Measurements from ENCODE around the gene RNF151. TPM values are rescaled to one million over a fixed set of nuclear protein-coding genes. Genes with fewer than 3 reads are reported as not detected.

The RNF151 gene
- under 1 TPM in 1 of 2 donors, not detected in 1; 0.44 TPM for total RNA-seq
- not detected for polyA plus RNA-seq (2013, experiment 1 of 2)
- polyA plus RNA-seq (2013, experiment 2 of 2), result not detected
- long read RNA-seq, experiment 1, result 0 reads
- long read RNA-seq, experiment 2, result 0 reads
- long read RNA-seq, experiment 3, result 0 reads
- long read RNA-seq, experiment 4, result 0 reads

DNA sequence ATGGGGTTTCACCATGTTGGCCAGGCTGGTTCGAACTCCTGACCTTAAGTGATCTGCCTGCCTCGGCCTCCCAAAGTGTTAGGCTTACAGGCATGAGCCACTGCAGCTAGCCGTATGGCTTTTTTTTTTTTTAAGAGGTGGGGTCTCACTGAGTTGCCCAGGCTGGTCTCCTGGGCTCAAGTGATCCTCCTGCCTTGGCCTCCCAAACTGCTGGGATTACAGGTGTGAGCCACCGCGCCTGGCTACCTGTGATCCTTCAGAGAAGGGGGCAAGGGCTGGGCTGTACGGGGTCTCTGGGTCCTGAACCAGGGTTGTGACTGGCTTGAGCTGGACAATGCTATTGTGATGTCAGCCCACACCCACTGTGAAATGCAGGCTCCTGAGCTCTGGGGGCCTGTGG lies at the start of gene RNF151:
Gene RNF151 (plus strand): TSS at position 397 of the 400 bp plus-strand sequence. CDS start 26 bp downstream, outside the sequence.
- Mint-ChIP-seq H3K36me3 (ENCODE audit: low read depth) (peaks cover 27% of the 10 kb centered on the region), H3K4me1 (peaks cover 22% of the 10 kb centered on the region), H3K9me3 (no peaks in the 10 kb centered on the region), H3K27ac (peak within 1 kb of the TSS; percentile 93), H3K27me3 (ENCODE audit: insufficient read depth) (no peaks in the 10 kb centered on the region), H3K4me3 (peak within 1 kb of the TSS; percentile 93)
- TF ChIP-seq, protein P1, sequence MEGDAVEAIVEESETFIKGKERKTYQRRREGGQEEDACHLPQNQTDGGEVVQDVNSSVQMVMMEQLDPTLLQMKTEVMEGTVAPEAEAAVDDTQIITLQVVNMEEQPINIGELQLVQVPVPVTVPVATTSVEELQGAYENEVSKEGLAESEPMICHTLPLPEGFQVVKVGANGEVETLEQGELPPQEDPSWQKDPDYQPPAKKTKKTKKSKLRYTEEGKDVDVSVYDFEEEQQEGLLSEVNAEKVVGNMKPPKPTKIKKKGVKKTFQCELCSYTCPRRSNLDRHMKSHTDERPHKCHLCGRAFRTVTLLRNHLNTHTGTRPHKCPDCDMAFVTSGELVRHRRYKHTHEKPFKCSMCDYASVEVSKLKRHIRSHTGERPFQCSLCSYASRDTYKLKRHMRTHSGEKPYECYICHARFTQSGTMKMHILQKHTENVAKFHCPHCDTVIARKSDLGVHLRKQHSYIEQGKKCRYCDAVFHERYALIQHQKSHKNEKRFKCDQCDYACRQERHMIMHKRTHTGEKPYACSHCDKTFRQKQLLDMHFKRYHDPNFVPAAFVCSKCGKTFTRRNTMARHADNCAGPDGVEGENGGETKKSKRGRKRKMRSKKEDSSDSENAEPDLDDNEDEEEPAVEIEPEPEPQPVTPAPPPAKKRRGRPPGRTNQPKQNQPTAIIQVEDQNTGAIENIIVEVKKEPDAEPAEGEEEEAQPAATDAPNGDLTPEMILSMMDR (conservative IDR thresholded peaks at IDR 0.05), result no peak
- H3K27me3 ChIP-seq (ENCODE audit: control insufficient read depth, insufficient read depth, low read length, poor library complexity, severe bottlenecking), result no peaks in the 10 kb centered on the region
- 98 to 100% methylated on average over 4 to 6 of the region's 6 CpGs for WGBS, 2 experiments (ENCODE audit: insufficient coverage in 1 of 2, insufficient read length in 1 of 2)
- peak within 1 kb of the TSS; percentile 96 for H3K9ac ChIP-seq (ENCODE audit: extremely low read depth, low read length, poor library complexity, severe bottlenecking)
- H3K36me3 ChIP-seq (ENCODE audit: control insufficient read depth, insufficient read depth, low read length), result peaks cover 24% of the 10 kb centered on the region
- peak within 1 kb of the TSS; percentile 93 for H3K4me3 ChIP-seq (ENCODE audit: low read length)
- peaks cover 2% of the 10 kb centered on the region for H3K4me1 ChIP-seq (ENCODE audit: control insufficient read depth, insufficient read depth, low read length)
- H3K9me3 ChIP-seq (ENCODE audit: control insufficient read depth, low read length), result no peaks in the 10 kb centered on the region
- no peak for DNase-seq
- no peak within 1 kb of the TSS for H3K27ac ChIP-seq (ENCODE audit: low read depth, low read length)

- Histone ChIP-seq H3K36me3 (ENCODE audit: control insufficient read depth, insufficient read depth, low read length) (no peaks in the 10 kb centered on the region), H3K27me3 (ENCODE audit: control insufficient read depth, insufficient read depth, low read length, poor library complexity, severe bottlenecking) (peaks cover 82% of the 10 kb centered on the region), H3K4me3 (ENCODE audit: low read length) (no peak overlapping the region), H3K27ac (ENCODE audit: low read depth, low read length) (no peak overlapping the region), H3K4me1 (ENCODE audit: control insufficient read depth, insufficient read depth, low read length) (no peaks in the 10 kb centered on the region), H3K9ac (ENCODE audit: extremely low read depth, low read length, poor library complexity, severe bottlenecking) (no peak overlapping the region), H3K9me3 (ENCODE audit: control insufficient read depth, low read length) (no peaks in the 10 kb centered on the region)
- H3K4me1 Mint-ChIP-seq, result peaks cover 2% of the 10 kb centered on the region
- H3K9me3 Mint-ChIP-seq, result no peaks in the 10 kb centered on the region
- WGBS, 2 experiments (ENCODE audit: insufficient coverage in 1 of 2, insufficient read length in 1 of 2), result 10 to 15% methylated on average over 18 to 22 of the region's 22 CpGs
- no peaks in the 10 kb centered on the region for H3K36me3 Mint-ChIP-seq (ENCODE audit: low read depth)
- TF ChIP-seq, protein P1 (conservative IDR thresholded peaks at IDR 0.05), result no peak
- peak overlapping the region; percentile 25 for H3K4me3 Mint-ChIP-seq
- peaks cover 74% of the 10 kb centered on the region for H3K27me3 Mint-ChIP-seq (ENCODE audit: insufficient read depth)
- no peak overlapping the region for H3K27ac Mint-ChIP-seq
- DNase-seq, result no peak
Measured at GRCh38 chr16:1917056-1917664, 49.5 kb upstream of the RNF151 start.

DNA sequence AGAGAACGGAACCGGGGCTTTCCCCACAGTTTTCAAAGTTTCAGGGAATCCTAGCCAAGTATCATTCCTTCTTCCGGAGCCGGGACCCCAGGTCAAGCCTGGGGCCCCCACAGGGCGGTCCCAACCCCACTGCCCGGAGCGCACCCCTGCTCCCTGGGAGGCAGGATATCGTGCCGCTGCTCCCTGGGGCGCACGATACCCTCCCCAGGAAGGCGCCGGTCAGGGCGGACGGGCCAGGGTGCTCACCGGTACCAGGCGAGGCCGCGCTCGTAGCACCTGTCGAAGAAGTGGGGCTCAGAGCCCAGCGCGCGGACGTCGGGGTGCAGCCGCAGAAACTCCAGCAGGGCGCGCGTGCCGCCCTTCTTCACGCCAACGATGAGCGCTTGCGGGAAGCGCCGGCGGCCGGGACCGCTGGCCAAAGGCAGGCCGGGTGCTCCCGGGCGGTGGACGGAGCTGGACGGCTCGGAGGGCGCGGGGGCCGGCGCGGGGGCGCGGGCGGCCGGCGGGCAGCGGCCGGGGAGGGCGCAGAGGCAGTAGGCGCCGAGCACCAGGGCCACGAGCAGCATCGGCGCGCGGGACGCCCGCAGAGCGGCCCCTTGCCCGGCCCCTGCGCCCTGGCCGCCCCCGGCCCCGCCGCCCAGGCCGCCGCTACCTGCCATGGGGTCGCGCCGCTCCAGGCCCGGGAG lies 48.8 kb upstream of the RNF151 start:
- Histone ChIP-seq H3K27ac (ENCODE audit: low read depth, low read length) (no peak overlapping the region), H3K9me3 (ENCODE audit: control insufficient read depth, low read length) (no peaks in the 10 kb centered on the region), H3K36me3 (ENCODE audit: control insufficient read depth, insufficient read depth, low read length) (no peaks in the 10 kb centered on the region), H3K4me1 (ENCODE audit: control insufficient read depth, insufficient read depth, low read length) (no peaks in the 10 kb centered on the region), H3K4me3 (ENCODE audit: low read length) (no peak overlapping the region), H3K9ac (ENCODE audit: extremely low read depth, low read length, poor library complexity, severe bottlenecking) (no peak overlapping the region), H3K27me3 (ENCODE audit: control insufficient read depth, insufficient read depth, low read length, poor library complexity, severe bottlenecking) (peaks cover 89% of the 10 kb centered on the region)
- H3K27ac Mint-ChIP-seq, result no peak overlapping the region
- TF ChIP-seq, protein P1 (conservative IDR thresholded peaks at IDR 0.05), result no peak
- H3K4me1 Mint-ChIP-seq, result peaks cover 2% of the 10 kb centered on the region
- WGBS, 2 experiments (ENCODE audit: insufficient coverage in 1 of 2, insufficient read length in 1 of 2), result 3 to 6% methylated on average over 5 to 79 of the region's 81 CpGs
- H3K4me3 Mint-ChIP-seq, result peak overlapping the region; percentile 25
- no peak for DNase-seq
- no peaks in the 10 kb centered on the region for H3K36me3 Mint-ChIP-seq (ENCODE audit: low read depth)
- peaks cover 79% of the 10 kb centered on the region for H3K27me3 Mint-ChIP-seq (ENCODE audit: insufficient read depth)
- H3K9me3 Mint-ChIP-seq, result no peaks in the 10 kb centered on the region

Data from endodermal cell (in vitro differentiated cells).